ENCODE results near the gene SH3GL1.

SH3GL1 gene

GRCh38 chr19:4431808-4432674, 31.7 kb upstream of the SH3GL1 start:
- no peak for DNase-seq

GRCh38 chr19:4431296-4431695, 30.9 kb upstream of the SH3GL1 start:
- DNase-seq: no peak

- no peak for DNase-seq
Measured at GRCh38 chr19:4430760-4431159, 30.4 kb upstream of the SH3GL1 start.

GRCh38 chr19:4429771-4430171, 29.4 kb upstream of the SH3GL1 start:
- DNase-seq: no peak

DNA sequence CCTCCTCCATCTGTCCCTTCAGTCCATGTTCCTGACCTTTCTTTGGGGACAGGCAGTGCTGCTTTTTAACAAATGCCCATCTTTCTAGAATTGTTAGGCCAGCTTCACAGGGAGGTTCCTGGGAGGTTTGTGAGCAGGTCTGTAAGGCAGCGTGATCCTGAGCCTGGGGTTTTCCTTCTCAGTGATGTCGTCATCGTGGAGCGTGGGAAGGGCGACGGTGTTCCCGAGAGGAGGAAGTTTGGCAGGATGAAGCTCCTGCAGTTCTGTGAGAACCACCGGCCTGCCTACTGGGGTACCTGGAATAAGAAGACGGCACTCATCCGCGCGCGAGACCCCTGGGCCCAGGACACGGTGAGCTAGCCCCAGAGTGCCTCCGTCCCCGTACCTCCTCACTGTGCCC, 28.9 kb upstream of the SH3GL1 start:
- DNase-seq: no peak

DNA sequence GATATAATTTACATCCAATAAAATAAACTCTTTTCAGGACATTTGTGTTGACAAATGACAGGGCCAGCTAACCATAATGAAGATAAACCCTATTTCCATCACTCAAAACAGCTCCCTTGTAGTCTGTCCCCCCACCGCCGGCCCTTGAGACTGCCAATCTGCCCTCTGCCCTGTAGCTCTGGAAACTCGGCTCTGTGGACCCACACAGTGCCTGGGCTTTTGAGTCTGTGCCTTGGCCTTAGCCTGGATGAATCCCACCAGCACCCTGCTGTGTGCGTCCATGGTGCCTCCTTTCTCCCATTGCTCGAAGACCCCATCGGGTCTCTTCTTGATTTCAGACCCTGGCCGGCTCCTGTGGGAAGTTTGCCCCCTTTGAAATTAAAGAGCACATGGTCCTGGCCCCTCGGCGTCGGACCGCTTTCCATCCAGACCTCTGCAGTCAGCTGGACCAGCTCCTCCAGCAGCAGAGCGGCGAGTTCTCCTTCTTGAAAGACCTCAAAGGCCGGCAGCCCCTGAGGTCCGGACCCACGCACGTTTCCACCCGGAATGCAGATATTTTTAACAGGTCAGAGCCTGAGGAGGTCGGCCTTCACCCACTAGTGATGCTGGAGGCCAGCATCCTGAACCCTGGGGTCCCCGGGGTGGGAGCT, 28.1 kb upstream of the SH3GL1 start:
- no peak for DNase-seq

DNA sequence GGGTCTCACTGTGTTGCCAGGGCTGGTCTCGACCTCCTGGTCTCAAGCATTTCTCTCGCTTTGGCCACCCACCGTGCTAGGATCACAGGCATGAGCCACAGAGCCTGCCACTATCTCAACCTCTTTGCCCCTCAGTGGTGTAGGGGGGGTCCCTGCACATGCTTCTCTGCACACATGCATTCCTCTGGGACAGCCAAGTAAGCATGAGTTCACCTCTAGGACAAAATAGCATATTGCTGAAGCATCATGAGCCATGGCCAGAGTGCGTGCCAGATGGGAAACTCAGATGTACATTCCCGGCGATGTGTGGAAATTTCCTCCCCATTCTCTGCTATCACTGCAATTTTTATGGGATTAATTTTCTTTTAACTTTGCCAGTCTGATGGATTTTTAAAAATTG, 25.2 kb upstream of the SH3GL1 start:
- DNase-seq: no peak

DNA sequence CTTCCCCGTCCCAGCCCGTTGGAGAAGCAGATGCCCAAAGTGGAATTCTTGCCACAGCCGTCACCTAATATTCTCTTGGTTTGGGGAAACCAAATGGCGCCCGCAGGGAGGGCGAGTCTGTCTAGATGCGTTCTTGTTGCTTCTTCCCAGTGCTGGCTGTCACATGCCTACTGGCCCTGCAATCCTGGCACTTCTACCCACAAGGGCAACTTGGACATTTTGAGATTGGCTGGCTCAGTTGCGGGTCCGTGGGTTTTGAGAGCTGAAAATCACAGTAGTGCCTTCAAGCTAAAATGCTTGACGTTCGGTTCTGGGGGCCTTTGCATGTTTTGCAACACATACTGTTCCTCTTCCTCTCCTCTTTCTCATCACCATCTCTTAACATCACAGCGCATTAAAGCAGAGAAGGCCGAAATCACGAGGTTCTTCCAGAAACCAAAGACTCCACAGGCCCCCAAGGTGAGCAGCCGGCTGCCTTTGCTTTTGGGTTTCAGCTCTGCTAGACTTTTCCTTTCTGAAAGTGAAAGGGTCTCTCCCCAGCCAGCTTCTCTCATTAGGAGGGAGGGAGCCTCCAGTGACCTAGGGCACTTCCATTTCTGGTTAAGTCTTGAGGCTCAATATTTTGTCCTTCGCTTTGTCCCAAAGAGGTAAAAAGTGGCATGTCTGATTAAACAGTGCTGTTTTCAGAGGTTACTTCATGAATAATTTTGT, 23.2 kb upstream of the SH3GL1 start:
- no peak for DNase-seq

DNA sequence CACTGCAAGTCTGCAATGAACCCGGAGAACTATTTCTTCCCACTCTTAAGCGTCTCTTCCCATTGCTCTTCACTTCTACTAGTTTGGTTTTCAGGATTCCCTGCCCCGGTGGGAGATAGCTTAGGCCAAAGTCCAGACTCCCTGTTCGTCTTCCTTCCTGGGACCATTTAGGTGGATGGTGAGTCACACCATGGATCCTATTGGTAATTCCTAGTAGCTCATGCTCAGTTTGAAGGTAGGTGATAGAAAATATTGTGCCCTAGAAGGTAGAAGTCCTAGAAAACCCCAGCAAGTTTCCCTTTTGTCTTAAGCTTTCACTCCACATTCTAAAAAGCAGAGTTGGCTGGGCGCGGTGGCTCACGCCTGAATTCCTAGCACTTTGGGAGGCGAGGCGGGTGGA, 15.9 kb upstream of the SH3GL1 start:
- no peak for DNase-seq

DNA sequence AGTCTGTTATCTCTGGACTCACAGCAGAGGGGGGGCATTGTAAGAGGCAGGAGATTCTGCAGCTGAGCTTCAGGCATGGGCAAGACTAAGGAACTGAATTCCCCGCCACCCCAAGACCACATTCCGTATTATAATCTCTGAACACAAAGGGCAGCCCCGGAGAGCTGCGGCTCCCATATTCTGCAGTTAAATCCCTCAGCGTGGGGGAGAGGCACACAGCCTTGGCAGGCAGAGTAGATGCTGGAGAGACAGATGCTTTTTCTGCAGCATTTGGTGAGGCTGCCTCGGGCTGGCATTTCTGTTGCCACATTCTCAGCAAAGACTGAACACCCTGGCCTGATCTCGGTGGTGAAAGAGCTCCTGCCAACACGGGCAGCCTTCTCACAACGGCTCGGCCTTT, 15.0 kb upstream of the SH3GL1 start:
- no peak for DNase-seq

DNA sequence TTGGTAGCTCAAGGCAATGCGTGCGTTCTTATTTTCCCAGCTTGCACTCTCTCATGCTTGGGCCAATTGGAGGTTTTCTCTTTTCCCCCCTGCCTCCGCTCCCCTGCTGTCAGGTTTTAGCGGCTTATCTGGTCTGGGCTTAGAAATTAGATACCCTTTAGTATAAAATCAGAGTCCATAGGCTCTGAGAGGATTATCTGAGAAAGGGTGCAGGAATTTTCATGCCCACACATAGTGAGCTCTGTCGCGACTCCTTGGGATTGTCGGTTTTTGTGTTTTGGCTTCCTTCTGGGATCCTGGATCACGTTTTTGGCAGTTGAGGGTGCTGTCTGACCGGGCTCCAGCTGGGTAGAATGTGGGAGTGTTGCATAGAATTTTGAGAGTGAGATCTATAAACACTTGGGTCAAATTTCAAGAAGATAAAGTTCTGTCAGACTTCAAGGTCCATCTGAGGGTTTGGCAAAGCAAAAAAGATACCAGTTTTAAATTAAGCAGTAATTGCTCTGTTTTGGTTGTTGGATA, 14.5 kb upstream of the SH3GL1 start:
- DNase-seq: no peak

- no peak for DNase-seq
Measured at GRCh38 chr19:4414144-4414799, 13.9 kb upstream of the SH3GL1 start.

DNA sequence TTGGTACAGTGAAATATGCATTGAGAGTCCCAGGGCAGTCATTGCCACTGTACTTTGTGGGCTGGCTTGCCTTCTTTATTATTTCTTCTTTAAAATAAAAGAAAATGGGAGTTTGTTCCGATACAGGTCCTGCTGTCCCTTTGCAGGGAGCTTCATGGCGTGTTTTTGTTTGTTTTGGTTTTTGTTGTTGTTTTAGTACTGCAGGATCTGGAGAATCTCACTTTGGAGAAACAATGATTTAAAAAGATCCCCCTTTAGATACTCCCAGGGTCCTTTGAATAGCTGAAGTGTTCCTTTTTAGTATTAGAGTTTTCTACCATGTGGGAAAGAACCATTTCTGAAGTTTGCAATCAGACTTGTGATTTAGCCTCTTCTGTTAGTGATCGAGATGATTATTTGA, 13.2 kb upstream of the SH3GL1 start:
- DNase-seq: no peak

DNA sequence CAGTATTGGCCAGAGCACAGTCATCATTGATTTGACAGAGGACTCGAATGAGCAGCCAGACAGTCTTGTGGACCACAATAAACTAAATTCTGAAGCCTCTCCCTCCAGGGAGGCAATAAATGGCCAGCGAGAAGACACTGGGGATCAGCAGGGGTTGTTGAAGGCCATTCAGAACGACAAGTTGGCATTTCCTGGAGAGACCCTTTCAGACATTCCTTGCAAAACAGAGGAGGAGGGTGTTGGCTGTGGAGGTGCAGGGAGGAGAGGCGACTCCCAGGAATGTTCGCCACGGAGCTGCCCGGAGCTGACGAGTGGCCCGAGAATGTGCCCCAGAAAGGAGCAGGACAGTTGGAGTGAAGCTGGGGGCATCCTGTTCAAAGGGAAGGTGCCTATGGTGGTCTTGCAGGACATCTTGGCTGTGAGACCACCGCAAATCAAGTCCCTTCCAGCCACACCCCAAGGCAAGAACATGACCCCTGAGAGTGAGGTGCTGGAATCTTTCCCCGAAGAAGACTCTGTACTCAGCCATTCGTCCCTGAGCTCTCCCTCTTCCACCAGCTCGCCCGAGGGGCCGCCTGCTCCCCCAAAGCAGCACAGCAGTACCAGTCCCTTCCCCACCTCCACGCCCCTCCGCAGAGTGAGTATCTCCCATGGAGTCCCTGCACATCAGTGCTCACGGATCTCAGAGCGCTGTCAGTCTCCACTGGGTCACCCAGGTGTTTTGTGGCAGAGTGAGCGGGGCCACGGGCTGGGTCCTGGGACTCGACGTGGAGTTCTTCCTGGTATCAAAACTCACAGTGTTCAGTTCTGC, 9.0 kb upstream of the SH3GL1 start:
- DNase-seq: no peak

DNA sequence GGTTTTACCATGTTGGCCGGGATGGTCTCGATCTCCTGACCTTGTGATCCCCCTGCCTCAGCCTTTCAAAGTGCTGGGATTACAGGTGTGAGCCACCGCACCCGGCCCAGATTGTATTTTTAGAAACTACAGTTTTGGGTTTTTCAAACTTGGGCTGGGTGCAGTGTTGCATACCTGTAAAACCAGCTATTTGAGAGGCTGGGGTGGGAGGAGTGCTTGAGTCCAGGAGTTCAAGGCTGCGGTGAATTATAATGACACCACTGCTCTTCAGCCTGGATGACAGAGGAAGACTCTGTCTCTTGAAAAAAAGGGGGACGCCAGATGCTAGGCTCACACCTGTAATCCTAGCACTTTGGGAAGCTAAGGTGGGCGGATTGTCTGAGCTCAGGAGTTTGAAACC, 6.3 kb upstream of the SH3GL1 start:
- no peak for DNase-seq

GRCh38 chr19:4405977-4406376, 5.6 kb upstream of the SH3GL1 start:
- DNase-seq: no peak

GRCh38 chr19:4403005-4403761, 2.8 kb upstream of the SH3GL1 start:
- no peak for DNase-seq

GRCh38 chr19:4402171-4403004, 2.0 kb upstream of the SH3GL1 start, which contains the start of gene CHAF1A:
TSS of gene CHAF1A (plus strand) at chr19:4402640. CDS start at chr19:4402763, 123 bp downstream.
- DNase-seq: peak; percentile 97

DNA sequence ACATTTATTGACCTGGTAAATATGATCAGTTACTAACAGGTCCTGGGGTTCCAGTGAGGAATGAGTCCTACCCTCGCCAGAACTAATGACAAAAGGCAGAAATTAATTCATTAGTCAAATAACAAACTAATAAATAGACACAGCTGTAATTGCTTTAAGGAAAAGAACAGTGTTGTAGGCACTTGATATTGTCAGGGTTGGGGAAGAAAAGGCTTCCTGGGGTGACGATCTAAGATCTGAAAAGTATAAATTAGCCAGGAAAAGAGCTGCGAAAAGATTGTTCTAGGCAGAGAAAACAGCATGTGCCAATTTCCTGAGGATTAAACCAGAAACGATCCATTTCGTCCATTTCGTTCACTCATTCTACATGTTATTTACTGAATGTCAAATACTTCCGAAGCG, 1.4 kb upstream of the SH3GL1 start:
- no peak for DNase-seq

DNA sequence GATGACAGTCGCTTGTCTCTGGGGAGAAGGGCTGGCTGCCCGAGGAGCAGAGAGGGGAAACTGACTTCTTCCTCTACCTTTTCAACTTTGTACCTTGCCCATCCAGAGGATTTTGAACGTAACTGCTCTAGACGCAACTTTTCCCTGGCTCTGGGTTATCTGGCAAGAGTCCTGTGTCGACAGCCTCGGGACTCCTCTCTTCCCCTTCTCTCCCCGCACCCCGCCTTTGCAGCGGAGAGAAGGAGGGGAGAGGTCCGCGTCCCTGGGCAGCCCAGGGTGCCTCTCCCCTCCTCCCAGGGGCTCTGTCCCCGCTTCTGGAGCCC, 574 bp downstream of the SH3GL1 start:
- DNase-seq: no peak

Data from NCI-H2029 treated with DMSO at 0.1 percent for 48 hours (cell line).